ENCODE data around the gene LTB4R2. TPM values are rescaled to one million over a fixed set of nuclear protein-coding genes. Genes with fewer than 3 reads are reported as not detected.

Gene LTB4R2
- total and polyA plus RNA-seq, 2 donors (not counting 3 experiments of a cell fraction or from before 2014, with no cell fraction given) = 5.5 to 13.1 TPM

- Histone ChIP-seq H3K79me2 (ENCODE audit: control insufficient read depth, insufficient read depth, low read length) (no peaks in the 10 kb centered on the region), H3K27ac (ENCODE audit: insufficient read depth, low read depth, low read length) (peak within 1 kb of the TSS; percentile 92), H3K27me3 (ENCODE audit: control insufficient read depth in 2 of 2, insufficient read depth in 2 of 2, low read length in 2 of 2) (no peaks in the 10 kb centered on the region), H3K9me3 (replicated peaks; ENCODE audit: control insufficient read depth, insufficient read depth, low read length) (no peaks in the 10 kb centered on the region), H3K9me1 (replicated peaks; ENCODE audit: control insufficient read depth, extremely low read depth, insufficient read depth, low read length) (no peaks in the 10 kb centered on the region), H3K9ac (replicated peaks; ENCODE audit: extremely low read depth, insufficient read depth, low read length) (peak within 1 kb of the TSS; percentile 98), H3K4me1 (ENCODE audit: control insufficient read depth, extremely low read depth, insufficient read depth, low read length) (peaks cover 9% of the 10 kb centered on the region), H3K4me2 (ENCODE audit: insufficient read depth, low read length) (peak within 1 kb of the TSS; percentile 76), H3K36me3 (ENCODE audit: control insufficient read depth in 2 of 2, extremely low read depth in 1 of 2, insufficient read depth in 2 of 2, low read length in 2 of 2) (peaks cover 2 to 20% of the 10 kb centered on the region in 2 experiments), H3K4me3 (replicated peaks in 1 of 3; ENCODE audit: insufficient read depth in 1 of 3, low read depth in 1 of 3, low read length in 3 of 3) (peak within 1 kb of the TSS; percentile 58 to 77 (median 65)), H2AFZ (ENCODE audit: low read depth, low read length) (peak within 1 kb of the TSS; percentile 81), H4K20me1 (replicated peaks; ENCODE audit: control insufficient read depth, extremely low read depth, insufficient read depth, low read length) (no peaks in the 10 kb centered on the region)
- peak; percentile 79 for FAIRE-seq
- ChIA-PET CTCF (interaction anchor here (0.6 to 2.9 kb wide), 17 partner anchors 9 to 1344 kb away, joined by 3 to 35 read pairs (median 4); partner anchors contain the start of genes CHMP4A, CIDEB, IRF9 and MDP1), POLR2A (interaction anchor here (0.8 to 1.9 kb wide), 3 partner anchors 9 to 29 kb away, joined by 3 to 17 read pairs (median 4); partner anchors contain the start of gene TINF2)
- DNase-seq (ENCODE audit: low read depth, low spot score) = peak; percentile 79
- TF ChIP-seq POLR2A (IDR thresholded peaks at IDR 0.05; ENCODE audit: low read depth, low read length) = peak; percentile 81
- TF ChIP-seq, protein P1, sequence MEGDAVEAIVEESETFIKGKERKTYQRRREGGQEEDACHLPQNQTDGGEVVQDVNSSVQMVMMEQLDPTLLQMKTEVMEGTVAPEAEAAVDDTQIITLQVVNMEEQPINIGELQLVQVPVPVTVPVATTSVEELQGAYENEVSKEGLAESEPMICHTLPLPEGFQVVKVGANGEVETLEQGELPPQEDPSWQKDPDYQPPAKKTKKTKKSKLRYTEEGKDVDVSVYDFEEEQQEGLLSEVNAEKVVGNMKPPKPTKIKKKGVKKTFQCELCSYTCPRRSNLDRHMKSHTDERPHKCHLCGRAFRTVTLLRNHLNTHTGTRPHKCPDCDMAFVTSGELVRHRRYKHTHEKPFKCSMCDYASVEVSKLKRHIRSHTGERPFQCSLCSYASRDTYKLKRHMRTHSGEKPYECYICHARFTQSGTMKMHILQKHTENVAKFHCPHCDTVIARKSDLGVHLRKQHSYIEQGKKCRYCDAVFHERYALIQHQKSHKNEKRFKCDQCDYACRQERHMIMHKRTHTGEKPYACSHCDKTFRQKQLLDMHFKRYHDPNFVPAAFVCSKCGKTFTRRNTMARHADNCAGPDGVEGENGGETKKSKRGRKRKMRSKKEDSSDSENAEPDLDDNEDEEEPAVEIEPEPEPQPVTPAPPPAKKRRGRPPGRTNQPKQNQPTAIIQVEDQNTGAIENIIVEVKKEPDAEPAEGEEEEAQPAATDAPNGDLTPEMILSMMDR (IDR thresholded peaks at IDR 0.05; ENCODE audit: extremely low read depth in 1 of 2, insufficient read depth in 1 of 2, low read depth in 1 of 2, low read length in 2 of 2) = peak; percentile 74 to 85
- peak; percentile 89 for TF ChIP-seq POLR2AphosphoS5 (IDR thresholded peaks at IDR 0.05; ENCODE audit: insufficient read depth, low read depth, low read length)
- no peak for TF ChIP-seq MYC (IDR thresholded peaks at IDR 0.05; ENCODE audit: low read depth, low read length)
- TF ChIP-seq FOS (IDR thresholded peaks at IDR 0.05; ENCODE audit: borderline replicate concordance, insufficient read depth, low read length) = no peak
- no peak for TF ChIP-seq JUN (IDR thresholded peaks at IDR 0.05; ENCODE audit: borderline replicate concordance, insufficient read depth, insufficient read length, low read depth)
- no peak for TF ChIP-seq EZH2 (IDR thresholded peaks at IDR 0.05; ENCODE audit: borderline replicate concordance, low read depth, low read length, severe bottlenecking)
- TF ChIP-seq GATA2 (IDR thresholded peaks at IDR 0.05; ENCODE audit: insufficient read depth, insufficient read length, low read depth, low read length) = no peak
- TF ChIP-seq, protein P2, sequence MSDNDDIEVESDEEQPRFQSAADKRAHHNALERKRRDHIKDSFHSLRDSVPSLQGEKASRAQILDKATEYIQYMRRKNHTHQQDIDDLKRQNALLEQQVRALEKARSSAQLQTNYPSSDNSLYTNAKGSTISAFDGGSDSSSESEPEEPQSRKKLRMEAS (IDR thresholded peaks at IDR 0.05; ENCODE audit: insufficient read depth, insufficient read length) = peak; percentile 9
- BruUV-seq (replicated peaks) = TSS peak; percentile 65
- intact Hi-C loops (cut with micrococcal nuclease) (loop anchor here (1.0 kb wide), 5 partner anchors 28 to 55 kb away; partner anchors contain the start of genes DHRS1, MDP1 and NOP9), dilution Hi-C loops (cut with MboI; ENCODE audit: extremely low pct_ligation_motif_present, low sequenced_read_pairs) (no loop called here)
Observed at GRCh38 chr14:24271134-24271833, 38.7 kb upstream of the LTB4R2 start, which contains the start of gene RABGGTA. TSS of gene RABGGTA (minus strand) at chr14:24271597. CDS start at chr14:24271115, 482 bp downstream.

Measured in endothelial cell of umbilical vein (primary cell).